Stimulated activated CD8-positive, alpha-beta memory T cell treated with anti-CD3 and anti-CD28 coated beads, Interleukin-4, amount 100 ng/mL, for 48 hours (primary cell): ENCODE results near the gene ARID5B.
"Not testable (repeated sequence)": the region's sequence is repeated elsewhere in the genome, so short reads cannot be mapped to it uniquely, and the experiment has no call there.

Experiments
- DNase-seq: peaks from one replicate; pipeline ENCODE4 v3.0.0-alpha.2; 2020

The ARID5B gene, protein sequence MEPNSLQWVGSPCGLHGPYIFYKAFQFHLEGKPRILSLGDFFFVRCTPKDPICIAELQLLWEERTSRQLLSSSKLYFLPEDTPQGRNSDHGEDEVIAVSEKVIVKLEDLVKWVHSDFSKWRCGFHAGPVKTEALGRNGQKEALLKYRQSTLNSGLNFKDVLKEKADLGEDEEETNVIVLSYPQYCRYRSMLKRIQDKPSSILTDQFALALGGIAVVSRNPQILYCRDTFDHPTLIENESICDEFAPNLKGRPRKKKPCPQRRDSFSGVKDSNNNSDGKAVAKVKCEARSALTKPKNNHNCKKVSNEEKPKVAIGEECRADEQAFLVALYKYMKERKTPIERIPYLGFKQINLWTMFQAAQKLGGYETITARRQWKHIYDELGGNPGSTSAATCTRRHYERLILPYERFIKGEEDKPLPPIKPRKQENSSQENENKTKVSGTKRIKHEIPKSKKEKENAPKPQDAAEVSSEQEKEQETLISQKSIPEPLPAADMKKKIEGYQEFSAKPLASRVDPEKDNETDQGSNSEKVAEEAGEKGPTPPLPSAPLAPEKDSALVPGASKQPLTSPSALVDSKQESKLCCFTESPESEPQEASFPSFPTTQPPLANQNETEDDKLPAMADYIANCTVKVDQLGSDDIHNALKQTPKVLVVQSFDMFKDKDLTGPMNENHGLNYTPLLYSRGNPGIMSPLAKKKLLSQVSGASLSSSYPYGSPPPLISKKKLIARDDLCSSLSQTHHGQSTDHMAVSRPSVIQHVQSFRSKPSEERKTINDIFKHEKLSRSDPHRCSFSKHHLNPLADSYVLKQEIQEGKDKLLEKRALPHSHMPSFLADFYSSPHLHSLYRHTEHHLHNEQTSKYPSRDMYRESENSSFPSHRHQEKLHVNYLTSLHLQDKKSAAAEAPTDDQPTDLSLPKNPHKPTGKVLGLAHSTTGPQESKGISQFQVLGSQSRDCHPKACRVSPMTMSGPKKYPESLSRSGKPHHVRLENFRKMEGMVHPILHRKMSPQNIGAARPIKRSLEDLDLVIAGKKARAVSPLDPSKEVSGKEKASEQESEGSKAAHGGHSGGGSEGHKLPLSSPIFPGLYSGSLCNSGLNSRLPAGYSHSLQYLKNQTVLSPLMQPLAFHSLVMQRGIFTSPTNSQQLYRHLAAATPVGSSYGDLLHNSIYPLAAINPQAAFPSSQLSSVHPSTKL

GRCh38 chr10:61900829-61901792, at the start of gene ARID5B:
Gene ARID5B (plus strand): TSS chr10:61901699. CDS start chr10:61901710, 11 bp downstream.
- peak; percentile 63 for DNase-seq

GRCh38 chr10:61852261-61852660, 49.2 kb upstream of the ARID5B start:
- DNase-seq: no peak

DNA sequence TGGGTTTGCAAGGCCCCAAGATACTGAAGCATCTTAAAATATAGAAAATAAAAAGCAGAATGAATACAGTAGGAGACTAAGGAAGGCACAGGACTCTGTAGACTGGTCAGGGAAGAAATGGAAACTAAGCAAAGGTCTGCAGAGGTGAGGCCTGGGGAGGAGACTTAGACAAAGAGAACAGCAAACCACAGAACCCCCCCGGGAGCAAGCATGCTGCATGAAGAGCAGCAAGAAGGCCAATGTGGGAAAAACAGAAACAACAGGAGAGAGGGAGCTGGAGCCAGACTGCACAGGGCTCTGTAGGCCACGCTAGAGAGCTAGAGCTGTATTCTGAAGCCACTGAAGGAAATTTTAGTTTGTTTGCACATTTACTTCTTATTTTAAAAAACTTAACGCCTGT, 45.7 kb upstream of the ARID5B start:
- no peak for DNase-seq

- DNase-seq: no peak
Observed at GRCh38 chr10:61857746-61858145, 43.8 kb upstream of the ARID5B start.

DNA sequence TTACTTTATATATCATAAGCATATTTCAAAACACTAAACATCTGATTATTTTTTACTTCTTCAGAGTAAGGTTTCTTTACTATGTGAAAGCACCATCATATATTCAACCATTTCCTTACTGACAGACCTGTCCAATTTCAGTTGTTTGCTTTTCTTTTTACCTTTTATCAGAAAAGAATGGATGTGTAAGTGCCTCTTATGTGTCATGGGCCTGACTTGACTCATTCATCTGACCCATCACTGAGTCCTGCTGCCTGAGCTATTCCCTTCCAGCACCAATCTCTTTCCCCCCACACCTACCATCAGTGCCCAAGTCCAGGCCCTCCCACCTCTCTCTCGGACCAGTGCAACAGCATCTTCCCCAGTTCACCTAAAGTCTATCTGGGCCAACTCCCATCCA, 41.7 kb upstream of the ARID5B start:
- DNase-seq: no peak

GRCh38 chr10:61860964-61861758, 40.3 kb upstream of the ARID5B start:
- no peak for DNase-seq

GRCh38 chr10:61863981-61864380, 37.5 kb upstream of the ARID5B start:
- DNase-seq: no peak

DNA sequence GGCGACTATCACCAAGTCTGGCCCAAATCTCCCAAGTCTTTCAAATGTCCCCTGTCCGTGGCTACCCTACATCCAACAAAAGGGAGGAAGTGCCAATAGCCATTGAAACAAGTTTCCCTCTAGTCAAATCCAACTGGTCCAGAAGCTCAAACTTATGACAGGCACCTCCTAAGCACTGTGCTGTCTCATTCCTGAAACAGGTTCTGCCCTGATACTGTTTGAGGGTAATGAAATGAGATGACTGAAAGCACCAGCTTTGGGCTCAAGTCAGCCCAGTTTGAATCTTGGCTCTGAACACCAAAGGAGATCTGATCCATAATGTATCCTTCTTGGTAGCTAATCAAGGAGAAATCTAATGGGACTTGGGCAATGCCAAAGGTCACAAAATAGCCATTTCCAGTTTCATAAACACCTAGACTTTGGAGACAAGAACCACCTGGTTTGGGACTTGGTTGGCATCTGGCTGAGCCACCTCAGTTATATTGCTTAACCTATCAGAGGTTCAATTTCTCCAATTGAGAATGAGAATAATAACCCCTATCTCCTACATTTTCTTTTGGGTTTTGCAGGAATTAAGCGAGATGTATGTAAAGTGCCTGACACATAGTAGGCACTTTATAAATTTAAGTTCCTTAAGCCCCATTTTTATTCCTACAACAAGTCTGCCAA, 34.7 kb upstream of the ARID5B start:
- DNase-seq: no peak

DNA sequence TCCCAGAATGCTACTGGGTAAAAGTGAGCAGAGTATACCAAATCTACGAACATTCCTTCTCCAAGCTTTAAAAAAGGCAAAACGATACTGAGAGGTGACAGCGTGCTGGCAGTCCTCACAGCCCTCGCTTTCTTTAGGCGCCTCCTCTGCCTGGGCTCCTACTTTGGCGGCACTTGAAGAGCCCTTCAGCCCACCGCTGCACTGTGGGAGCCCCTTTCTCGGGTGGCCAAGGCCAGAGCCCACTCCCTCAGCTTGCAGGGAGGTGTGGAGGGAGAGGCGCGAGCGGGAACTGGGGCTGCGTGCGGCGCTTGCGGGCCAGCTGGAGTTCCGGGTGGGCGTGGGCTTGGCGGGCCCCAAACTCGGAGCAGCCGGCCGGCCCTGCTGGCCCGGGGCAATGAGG, 34.1 kb upstream of the ARID5B start:
- DNase-seq: not testable (repeated sequence)

GRCh38 chr10:61867817-61868216, 33.7 kb upstream of the ARID5B start:
- peak; percentile 49 for DNase-seq

- no peak for DNase-seq
Observed at GRCh38 chr10:61869041-61869675, 32.3 kb upstream of the ARID5B start.

DNA sequence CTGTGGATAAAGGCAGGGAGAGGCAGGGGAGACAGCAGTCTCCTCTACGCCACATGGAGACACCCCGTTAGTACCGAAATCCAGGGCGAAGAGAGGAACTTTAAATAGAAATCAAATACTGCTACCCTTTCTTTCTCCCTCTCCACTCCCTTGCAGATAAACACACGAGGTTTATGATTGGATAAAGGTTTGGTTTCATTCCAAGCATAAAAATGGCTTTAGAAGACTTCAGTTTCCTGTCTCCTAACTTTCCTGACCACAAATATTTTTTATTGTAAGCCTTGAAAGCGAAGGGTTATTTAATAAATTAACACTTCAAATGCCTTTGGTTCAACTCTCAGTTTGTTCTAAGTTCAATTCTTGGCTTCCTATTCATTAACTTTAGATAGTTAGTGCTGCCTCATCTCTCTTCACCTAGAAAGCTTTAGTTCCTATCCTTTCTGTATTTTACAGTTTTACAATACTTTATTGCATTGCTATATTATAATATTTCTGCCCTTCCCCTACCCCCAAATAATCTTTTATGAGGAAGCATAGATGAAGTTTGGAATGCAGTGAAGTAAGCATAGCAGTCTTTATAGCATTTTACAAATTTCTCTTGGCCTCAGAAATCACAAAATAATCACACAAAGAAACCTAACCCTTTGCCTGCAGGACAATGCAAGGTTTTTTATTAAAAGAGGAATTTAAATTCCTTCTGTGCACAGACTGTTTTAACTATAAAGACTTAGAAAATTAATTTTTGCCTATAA, 31.5 kb upstream of the ARID5B start:
- no peak for DNase-seq

- DNase-seq: no peak
Observed at GRCh38 chr10:61870526-61870895, 31.0 kb upstream of the ARID5B start.

DNA sequence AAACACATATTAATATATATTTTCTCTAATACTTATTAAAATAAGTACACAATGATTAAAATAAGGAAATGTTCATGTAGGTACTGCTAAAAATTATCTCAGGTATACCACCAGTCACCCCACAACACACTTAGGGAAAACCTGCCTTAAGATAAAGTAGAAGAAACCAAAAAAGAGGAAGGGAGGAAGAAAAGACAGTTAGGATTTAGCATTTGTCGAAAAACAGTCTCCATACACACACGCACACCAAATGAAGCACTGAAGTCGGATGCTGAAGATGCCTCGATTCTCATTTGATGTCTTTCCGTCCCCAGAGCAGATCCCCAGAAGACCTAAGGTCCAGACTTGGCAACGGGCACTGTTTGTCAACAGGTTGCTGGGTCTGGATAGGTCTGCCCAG, 30.0 kb upstream of the ARID5B start:
- DNase-seq: no peak

GRCh38 chr10:61877887-61878739, 23.4 kb upstream of the ARID5B start:
- no peak for DNase-seq

GRCh38 chr10:61878740-61879068, 22.8 kb upstream of the ARID5B start:
- no peak for DNase-seq

DNA sequence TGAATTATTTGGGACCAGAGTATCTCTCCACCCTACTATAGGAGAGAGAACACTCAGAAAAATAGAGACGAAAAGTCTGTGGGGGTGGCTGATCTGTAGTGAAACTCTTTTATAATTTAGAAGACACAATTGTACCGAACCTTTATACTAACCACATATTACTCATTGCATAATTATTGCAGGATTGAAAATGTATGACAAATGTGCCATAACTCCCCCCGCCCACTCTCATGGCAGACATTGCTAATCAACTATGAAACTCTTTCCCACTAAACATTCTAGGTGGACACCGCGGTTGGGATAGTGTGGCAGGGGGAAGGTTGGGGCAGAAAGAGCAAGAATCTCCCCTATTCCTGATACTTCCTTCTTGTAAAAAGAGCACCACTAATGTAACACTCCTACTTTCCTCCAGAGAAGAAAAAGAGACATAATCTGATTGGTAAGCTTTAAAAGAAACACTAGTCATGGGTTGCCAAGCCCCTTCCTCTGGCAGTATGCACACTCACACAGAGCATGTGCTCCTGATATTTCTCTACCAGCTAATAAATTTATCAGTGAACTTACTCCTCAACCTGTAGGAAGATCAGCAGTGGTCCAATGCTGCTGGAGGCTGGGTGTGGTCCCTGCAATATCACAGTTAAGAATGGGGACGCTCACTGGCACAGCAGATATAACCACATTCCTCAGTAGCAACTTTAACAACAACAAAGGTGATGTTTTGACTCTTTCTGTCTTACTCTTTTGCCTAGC, 18.7 kb upstream of the ARID5B start:
- DNase-seq: peak; percentile 77
